ENCODE data around the gene HS6ST2.
A peak's percentile ranks its signal among the peaks of the same experiment; 100 is the strongest.

The HS6ST2 gene

GRCh38 chrX:132673331-132673730, 285.1 kb downstream of the HS6ST2 start:
- no peak for DNase-seq (ENCODE audit: low read depth)

- no peak for DNase-seq (ENCODE audit: low read depth)
These were observed 287.2 kb downstream of the HS6ST2 start for GRCh38 chrX:132671229-132671641.

- no peak for DNase-seq (ENCODE audit: low read depth)
These were observed 289.3 kb downstream of the HS6ST2 start for GRCh38 chrX:132669142-132669541.

DNA sequence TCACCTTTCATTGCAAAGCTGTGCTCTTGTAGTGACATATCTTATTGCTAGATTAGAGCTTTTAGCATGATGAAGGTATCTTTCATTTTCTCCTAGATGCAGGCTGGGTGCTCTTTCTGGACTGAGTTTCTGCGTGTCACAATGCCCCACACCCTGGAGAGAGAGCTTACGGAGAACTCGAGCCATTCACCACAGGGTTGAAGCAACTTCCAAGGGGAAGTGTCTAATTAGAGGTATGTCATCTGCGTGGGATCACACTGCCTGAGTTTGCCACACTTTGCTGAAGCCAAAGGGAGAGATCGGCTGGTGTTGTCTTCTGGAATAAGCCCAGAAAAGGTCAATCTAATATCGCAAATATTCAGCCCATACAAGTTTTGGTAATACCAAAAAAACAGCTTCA, 290.3 kb downstream of the HS6ST2 start:
- DNase-seq (ENCODE audit: low read depth) = no peak

DNA sequence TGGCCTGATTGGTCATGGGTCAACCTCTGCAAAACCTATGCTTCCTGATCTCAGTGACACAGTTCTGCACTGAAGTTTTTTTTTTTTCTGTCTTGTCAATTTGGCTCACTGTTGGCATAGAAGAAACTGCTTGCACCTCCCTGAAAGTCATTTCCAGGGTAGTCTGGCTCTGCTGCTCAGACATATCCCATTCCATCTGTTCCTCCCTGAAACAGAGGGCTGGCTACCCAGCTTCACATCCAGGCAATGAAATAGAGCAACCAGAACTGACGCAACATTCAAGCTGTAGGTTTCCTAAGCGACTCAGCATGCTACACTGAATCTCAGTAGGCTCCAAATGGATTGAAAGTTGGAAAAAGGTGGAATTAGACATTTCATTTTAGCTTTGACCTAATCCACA, 292.8 kb downstream of the HS6ST2 start:
- DNase-seq (ENCODE audit: low read depth) = no peak

GRCh38 chrX:132664273-132664672, 294.2 kb downstream of the HS6ST2 start:
- no peak for DNase-seq (ENCODE audit: low read depth)

DNA sequence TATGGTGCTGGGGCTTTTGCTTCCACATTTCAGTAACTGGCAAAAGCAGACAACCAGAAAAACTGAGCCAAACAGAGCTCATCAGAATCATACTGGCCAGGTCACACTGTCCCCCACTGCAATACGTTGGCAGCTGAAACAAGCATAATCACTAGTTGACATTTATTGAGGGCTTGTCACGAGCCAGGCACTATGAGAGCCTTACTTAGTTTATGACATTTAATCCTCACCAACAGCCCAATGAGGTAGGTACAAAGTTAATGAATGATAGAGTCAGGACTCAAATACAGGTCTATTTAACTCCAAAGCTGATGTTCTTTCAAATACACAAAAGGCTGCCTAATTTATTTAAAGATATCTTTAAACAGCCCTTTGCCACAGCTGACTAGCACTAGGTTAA, 295.6 kb downstream of the HS6ST2 start:
- DNase-seq (ENCODE audit: low read depth) = no peak

- DNase-seq (ENCODE audit: low read depth) = no peak
These were observed 300.6 kb downstream of the HS6ST2 start for GRCh38 chrX:132657876-132658275.

GRCh38 chrX:132652871-132653270, 305.6 kb downstream of the HS6ST2 start:
- DNase-seq (ENCODE audit: low read depth) = no peak

DNA sequence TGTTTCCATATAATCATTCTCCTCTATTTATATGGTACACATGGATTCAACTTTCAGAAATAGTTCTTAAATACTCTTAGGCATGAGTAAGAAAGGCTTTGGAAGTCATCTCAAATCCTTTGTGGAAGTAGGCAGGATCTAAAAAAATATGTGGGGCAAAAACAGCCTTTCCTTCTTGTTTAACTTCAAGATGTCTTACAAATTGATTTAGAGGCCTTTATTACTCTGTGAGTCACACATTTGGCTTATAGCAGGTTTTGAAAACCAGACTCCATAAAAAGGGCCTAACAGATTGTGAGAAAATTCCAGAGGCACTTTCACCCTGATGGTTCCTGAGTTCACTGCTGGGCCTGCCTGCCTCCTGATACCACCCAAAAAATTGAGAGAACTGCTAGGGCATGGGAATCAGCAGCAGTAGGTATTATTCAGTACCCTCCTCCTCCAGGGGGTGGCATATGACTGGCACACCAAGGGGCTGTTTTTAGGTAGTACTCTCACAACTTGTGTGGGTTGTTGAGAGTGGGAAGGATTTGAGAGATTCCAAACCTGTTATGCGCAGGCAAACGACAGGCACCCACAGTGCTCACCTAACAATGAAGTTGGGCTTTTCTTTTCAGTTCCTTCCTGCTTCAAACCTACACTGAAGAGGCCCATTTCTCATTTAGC, 306.9 kb downstream of the HS6ST2 start:
- DNase-seq (ENCODE audit: low read depth) = no peak

GRCh38 chrX:132648895-132649294, 309.5 kb downstream of the HS6ST2 start:
- DNase-seq (ENCODE audit: low read depth) = no peak

- no peak for DNase-seq (ENCODE audit: low read depth)
These were observed 319.0 kb downstream of the HS6ST2 start for GRCh38 chrX:132639446-132639845.

- DNase-seq (ENCODE audit: low read depth) = no peak
These were observed 320.1 kb downstream of the HS6ST2 start for GRCh38 chrX:132638313-132638712.

- no peak for DNase-seq (ENCODE audit: low read depth)
These were observed 322.3 kb downstream of the HS6ST2 start for GRCh38 chrX:132636080-132636479.

- DNase-seq (ENCODE audit: low read depth) = no peak
These were observed 323.9 kb downstream of the HS6ST2 start for GRCh38 chrX:132634521-132634920.

DNA sequence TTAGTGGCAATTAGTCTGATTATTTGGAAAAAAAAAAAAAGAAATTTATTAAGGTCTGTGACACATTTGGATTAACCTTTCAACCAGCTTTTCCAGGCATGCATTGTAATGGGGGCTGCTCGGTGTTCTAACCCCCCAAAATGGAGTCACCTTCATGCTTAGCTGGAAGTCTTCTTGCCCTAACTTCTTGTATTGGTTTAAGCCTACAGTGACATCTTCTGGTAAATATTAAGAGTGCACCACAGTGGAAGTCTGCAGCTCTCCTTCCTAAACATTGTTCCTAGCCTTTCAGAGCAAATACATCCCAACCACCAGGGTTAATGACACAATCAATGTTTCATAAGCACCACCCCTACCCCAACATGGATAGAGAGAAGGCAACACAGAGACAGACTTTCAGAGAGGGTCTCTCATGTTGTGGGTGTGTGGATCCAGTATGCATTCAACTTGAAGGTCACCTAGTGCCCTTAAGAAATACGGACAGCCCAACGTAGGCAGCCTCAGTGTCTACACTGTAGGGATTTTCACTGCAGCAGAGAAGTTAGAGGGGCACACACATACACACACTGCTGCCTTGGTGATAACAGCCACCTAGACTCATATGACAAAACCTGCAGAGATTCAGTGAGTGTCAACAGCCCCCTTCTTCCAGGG, 326.7 kb downstream of the HS6ST2 start:
- no peak for DNase-seq (ENCODE audit: low read depth)

- DNase-seq (ENCODE audit: low read depth) = no peak
These were observed 334.0 kb downstream of the HS6ST2 start for GRCh38 chrX:132624466-132624865.

- DNase-seq (ENCODE audit: low read depth) = no peak
These were observed 334.5 kb downstream of the HS6ST2 start for GRCh38 chrX:132623942-132624341.

- DNase-seq (ENCODE audit: low read depth) = no peak
These were observed 335.1 kb downstream of the HS6ST2 start for GRCh38 chrX:132623300-132623699.

DNA sequence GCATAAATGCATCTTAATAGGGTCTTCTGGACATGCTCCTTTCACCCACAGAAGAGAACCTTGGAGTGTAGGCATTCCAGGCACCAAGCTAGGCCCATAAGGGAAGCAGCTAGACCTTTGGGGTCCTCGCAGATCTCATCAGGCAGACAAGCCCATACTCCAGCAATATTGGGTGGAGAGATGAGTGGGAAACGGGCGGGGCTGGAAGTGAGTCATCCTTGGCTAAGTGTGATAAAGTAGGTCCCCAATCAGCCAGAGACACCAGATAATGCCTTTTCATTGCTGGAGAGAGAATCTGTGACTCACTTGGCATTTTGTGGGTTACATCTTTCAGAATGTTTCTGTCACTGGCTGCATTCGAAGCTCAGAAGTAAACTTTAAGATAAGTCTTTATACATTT, 336.3 kb downstream of the HS6ST2 start:
- no peak for DNase-seq (ENCODE audit: low read depth)

DNA sequence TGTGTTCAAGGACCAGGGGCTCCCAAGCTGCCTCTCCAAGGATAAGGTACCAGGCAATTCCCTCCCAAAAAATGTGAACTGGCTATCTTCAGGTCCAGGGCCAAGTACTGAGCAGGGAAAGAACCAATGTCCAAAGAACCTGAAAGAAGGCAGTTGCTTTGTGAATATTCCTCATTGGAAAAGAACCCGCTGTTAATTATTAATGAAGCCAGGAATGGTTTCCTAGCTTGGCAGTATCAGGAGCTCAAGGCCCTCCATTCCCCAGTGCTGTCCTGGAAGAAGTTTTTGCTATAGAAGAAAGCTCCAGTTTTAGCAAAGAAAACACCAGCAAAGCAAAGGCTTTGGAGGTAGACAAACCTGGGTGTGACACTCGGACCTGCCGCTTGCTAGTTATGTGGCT, 339.6 kb downstream of the HS6ST2 start:
- DNase-seq (ENCODE audit: low read depth) = no peak

DNA sequence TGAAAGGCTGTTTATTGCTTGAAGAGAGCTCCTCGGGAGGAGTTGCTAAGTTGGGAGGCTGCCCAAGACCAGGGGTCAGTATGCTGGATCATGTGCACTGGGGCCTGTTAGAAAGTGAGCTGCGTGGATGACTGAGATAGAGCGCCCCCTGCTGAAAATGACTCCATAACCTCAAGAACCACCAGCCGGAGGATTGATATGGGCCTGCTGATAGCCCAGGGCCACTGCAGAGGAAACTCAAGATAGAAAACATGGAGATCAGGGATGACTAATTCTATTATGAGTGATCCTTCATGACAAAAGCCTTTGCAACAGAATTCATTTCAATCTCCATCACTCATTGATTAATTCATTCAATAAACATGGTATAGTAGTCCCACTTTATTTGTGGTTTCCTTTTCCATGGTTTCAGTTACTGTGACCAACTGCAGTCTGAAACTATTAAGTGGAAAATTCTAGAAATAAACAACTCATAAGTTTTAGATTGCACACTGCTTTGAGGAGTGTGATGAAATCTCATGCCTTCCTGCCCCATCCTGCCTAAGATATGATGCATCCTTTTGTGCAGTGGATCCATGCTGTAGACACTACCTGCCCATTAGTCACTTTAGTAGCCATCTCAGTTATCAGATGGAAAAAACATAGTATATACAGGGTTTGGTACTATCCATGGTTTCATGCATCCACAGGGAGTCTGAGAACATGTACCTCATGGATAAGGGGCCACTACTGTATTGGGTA, 342.9 kb downstream of the HS6ST2 start:
- peak; percentile 8 for DNase-seq (ENCODE audit: low read depth)

DNA sequence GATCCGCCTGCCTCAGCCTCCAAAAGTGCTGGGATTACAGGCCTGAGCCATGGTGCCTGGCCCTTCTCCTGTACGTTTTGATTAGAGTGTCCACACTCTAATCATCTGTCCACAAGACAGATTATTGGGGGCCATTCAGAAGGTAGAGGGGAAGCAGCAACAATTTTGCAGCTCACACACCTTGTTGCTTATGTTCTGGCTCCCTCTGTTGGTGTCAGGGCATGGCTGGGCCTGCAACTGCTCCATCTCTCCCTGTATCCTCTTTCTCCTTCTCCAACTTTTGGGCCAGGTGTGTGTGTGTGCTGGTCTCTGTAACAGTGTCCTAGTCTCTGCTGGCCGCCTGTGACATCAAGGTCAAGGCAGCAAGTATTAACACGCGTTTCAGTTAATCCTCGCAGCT, 344.1 kb downstream of the HS6ST2 start:
- no peak for DNase-seq (ENCODE audit: low read depth)
